Activated T-helper 1 cell treated with anti-CD3 and anti-CD28 coated beads, Interleukin-12 subunit alpha, Interleukin-12 subunit beta, Interleukin-2, Interleukin-4 antibody, amounts not matched to agents 30 ng/mL and 10 ng/mL and 1 ng/mL, durations not matched to agents 14 hours and 24 hours and 36 hours (primary cell): ENCODE results near the gene UCKL1. TPM values are rescaled to one million over a fixed set of nuclear protein-coding genes. Genes with fewer than 3 reads are reported as not detected.
"Not testable (repeated sequence)": the region's sequence is repeated elsewhere in the genome, so short reads cannot be mapped to it uniquely, and the experiment has no call there.

Experiments used
- DNase-seq: peaks from one replicate; pipeline ENCODE4 v3.0.0; 2021; ENCODE audit warnings: low spot score
- H3K27ac Mint-ChIP-seq: one replicate; pipeline ENCODE4 v1.8.0; 2021; ENCODE audit warnings: mild to moderate bottlenecking, mixed read lengths
- H3K27me3 Mint-ChIP-seq: one replicate; pipeline ENCODE4 v1.8.0; 2022; ENCODE audit warnings: mild to moderate bottlenecking, moderate library complexity, mixed read lengths; ENCODE audit not compliant: insufficient read depth
- H3K36me3 Mint-ChIP-seq: one replicate; pipeline ENCODE4 v1.8.0; 2021; ENCODE audit warnings: low read depth, mixed read lengths
- H3K4me1 Mint-ChIP-seq: one replicate; pipeline ENCODE4 v1.8.0; 2021; ENCODE audit warnings: low read depth, mixed read lengths
- H3K4me3 Mint-ChIP-seq: one replicate; pipeline ENCODE4 v1.8.0; 2021; ENCODE audit warnings: mild to moderate bottlenecking, moderate library complexity, mixed read lengths
- H3K9me3 Mint-ChIP-seq: one replicate; pipeline ENCODE4 v1.8.0; 2021; ENCODE audit warnings: mixed read lengths
- intact Hi-C: fragments of 100-400 bp; cut with micrococcal nuclease; formaldehyde crosslinking; loops from one replicate; pipeline ENCODE4 v1.15.1; 2024
- total RNA-seq: library from RNA; stranded (reverse); gene quantifications from 2 replicates; pipeline ENCODE4 v1.2.3, GENCODE V29; 2022

UCKL1 gene
- total RNA-seq, 1 donor from 2014 or later: 49.3 TPM

DNA sequence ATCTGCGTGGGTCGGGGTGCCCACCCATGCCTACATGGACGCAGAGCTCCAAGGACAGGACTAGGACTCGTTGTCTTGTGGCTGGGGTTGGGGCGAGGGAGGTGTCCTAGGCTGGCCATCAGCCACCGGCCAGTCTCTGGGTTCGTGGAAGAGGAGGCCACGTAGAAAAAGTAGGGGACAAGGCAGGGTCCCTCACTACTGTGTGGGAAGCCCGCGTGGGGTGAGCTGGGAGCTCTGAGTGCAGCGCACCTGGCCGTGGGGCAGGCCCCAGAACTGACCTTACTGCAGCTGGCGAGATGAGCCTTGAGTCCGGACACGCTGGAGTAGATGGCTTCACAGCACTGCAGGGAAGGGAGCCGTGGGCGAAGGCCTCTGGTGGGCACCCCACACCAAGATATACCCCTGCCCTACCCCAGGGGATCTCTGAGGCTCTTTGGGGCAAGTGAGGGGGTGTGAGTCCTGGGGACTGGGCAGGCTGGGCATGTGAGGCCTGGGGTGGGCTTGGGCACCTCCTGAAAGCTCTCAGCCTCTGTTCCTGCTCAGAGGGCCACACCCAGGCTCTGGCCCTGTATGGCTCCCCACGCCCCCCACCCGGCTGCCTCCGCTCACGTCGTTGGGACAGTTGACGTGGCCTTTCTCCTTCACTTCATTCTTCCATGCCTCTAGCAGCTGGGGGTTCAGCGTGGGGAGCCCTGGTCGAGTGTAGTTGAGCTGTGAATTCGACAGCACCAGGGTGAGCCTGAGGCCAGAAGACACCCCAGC is 5.6 kb upstream of the UCKL1 start:
- H3K4me3 Mint-ChIP-seq: no peak overlapping the region
- H3K36me3 Mint-ChIP-seq: peaks cover 17% of the 10 kb centered on the region
- intact Hi-C loops: no loop called here
- H3K4me1 Mint-ChIP-seq: peaks cover 11% of the 10 kb centered on the region
- no peak overlapping the region for H3K27ac Mint-ChIP-seq
- H3K9me3 Mint-ChIP-seq: no peaks in the 10 kb centered on the region
- DNase-seq: no peak
- H3K27me3 Mint-ChIP-seq: no peaks in the 10 kb centered on the region

DNA sequence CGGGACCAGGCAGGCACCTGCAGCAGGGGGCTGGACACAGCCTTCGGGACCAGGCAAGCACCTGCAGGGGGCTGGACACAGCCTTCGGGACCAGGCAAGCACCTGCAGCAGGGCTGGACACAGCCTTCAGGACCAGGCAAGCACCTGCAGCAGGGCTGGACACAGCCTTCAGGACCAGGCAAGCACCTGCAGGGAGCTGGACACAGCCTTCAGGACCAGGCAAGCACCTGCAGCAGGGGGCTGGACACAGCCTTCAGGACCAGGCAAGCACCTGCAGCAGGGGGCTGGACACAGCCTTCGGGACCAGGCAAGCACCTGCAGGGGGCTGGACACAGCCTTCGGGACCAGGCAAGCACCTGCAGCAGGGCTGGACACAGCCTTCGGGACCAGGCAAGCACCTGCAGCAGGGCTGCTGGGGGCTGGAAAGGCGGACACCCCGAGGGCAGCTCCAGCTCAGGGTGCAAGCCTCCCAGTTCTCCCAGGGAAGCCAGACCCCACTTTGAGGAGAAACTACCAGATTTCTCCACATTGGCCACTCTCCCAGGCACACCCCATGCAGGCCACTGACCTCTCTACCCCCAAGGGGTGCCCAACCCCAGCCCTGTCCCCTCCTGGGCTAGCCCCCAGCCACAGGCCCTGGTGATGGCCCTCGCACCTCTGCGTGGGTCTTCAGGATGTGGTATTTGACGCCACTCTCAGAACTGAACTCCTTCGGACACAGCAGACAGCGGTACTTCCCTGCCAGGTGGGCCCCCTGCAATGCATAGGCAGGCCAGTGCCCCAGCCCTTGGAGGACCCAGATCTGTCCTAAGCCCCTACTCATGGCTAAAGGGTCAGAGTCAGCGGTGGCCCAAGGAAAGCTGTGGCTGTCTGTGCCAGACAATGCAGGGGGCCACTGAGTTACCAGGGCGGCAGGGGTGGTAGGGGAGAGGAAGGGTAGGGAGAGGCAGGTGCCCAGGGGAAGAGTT is 4.7 kb upstream of the UCKL1 start:
- DNase-seq, H3K4me3 Mint-ChIP-seq, H3K27ac Mint-ChIP-seq, intact Hi-C loops, H3K36me3 Mint-ChIP-seq, H3K27me3 Mint-ChIP-seq, H3K9me3 Mint-ChIP-seq: not testable (repeated sequence)
- peaks cover 11% of the 10 kb centered on the region for H3K4me1 Mint-ChIP-seq

- intact Hi-C loops: loop anchor here (5.0 kb wide), 1 partner anchor 332 kb away; the partner anchor contains the start of gene GMEB2
- no peak for DNase-seq
- peaks cover 11% of the 10 kb centered on the region for H3K4me1 Mint-ChIP-seq
- H3K9me3 Mint-ChIP-seq: no peaks in the 10 kb centered on the region
- H3K36me3 Mint-ChIP-seq: peaks cover 7% of the 10 kb centered on the region
- no peak overlapping the region for H3K4me3 Mint-ChIP-seq
- no peaks in the 10 kb centered on the region for H3K27me3 Mint-ChIP-seq
- no peak overlapping the region for H3K27ac Mint-ChIP-seq
Measured at GRCh38 chr20:63959699-63960075, 3.5 kb upstream of the UCKL1 start.

GRCh38 chr20:63958964-63959698 is 2.9 kb upstream of the UCKL1 start:
- DNase-seq: no peak
- peaks cover 10% of the 10 kb centered on the region for H3K36me3 Mint-ChIP-seq
- H3K27ac Mint-ChIP-seq: no peak overlapping the region
- H3K4me3 Mint-ChIP-seq: no peak overlapping the region
- no peaks in the 10 kb centered on the region for H3K27me3 Mint-ChIP-seq
- H3K4me1 Mint-ChIP-seq: peaks cover 16% of the 10 kb centered on the region
- H3K9me3 Mint-ChIP-seq: no peaks in the 10 kb centered on the region
- intact Hi-C loops: loop anchor here (5.0 kb wide), 1 partner anchor 332 kb away; the partner anchor contains the start of gene GMEB2

- intact Hi-C loops: loop anchor here (5.0 kb wide), 1 partner anchor 331 kb away; the partner anchor contains the start of gene GMEB2
Measured at GRCh38 chr20:63958471-63958870, 2.3 kb upstream of the UCKL1 start.

GRCh38 chr20:63957690-63958441 is 1.6 kb upstream of the UCKL1 start:
- Mint-ChIP-seq H3K27me3 (no peaks in the 10 kb centered on the region), H3K27ac (peak overlapping the region; percentile 82), H3K36me3 (peaks cover 10% of the 10 kb centered on the region), H3K4me1 (peaks cover 19% of the 10 kb centered on the region), H3K9me3 (no peaks in the 10 kb centered on the region), H3K4me3 (peak overlapping the region; percentile 74)
- intact Hi-C loops: loop anchor here (1.0 to 5.0 kb wide), 2 partner anchors 11 to 331 kb away; partner anchors contain the start of genes GMEB2 and ZNF512B
- DNase-seq: no peak

More at GRCh38 chr20:63958471-63958870, 2.3 kb upstream of the UCKL1 start:
- Mint-ChIP-seq H3K27me3 (no peaks in the 10 kb centered on the region), H3K27ac (peak overlapping the region; percentile 82), H3K4me3 (no peak overlapping the region), H3K4me1 (peaks cover 19% of the 10 kb centered on the region), H3K9me3 (no peaks in the 10 kb centered on the region), H3K36me3 (peaks cover 11% of the 10 kb centered on the region)
- DNase-seq: no peak

- intact Hi-C loops: loop anchor here (1.0 to 5.0 kb wide), 2 partner anchors 12 to 330 kb away; partner anchors contain the start of genes GMEB2 and ZNF512B
- H3K4me3 Mint-ChIP-seq: peak overlapping the region; percentile 74
- H3K4me1 Mint-ChIP-seq: peaks cover 19% of the 10 kb centered on the region
- H3K9me3 Mint-ChIP-seq: no peaks in the 10 kb centered on the region
- peak; percentile 63 for DNase-seq
- no peaks in the 10 kb centered on the region for H3K27me3 Mint-ChIP-seq
- peak overlapping the region; percentile 93 for H3K27ac Mint-ChIP-seq
- peaks cover 8% of the 10 kb centered on the region for H3K36me3 Mint-ChIP-seq
Measured at GRCh38 chr20:63957004-63957689, 931 bp upstream of the UCKL1 start.

DNA sequence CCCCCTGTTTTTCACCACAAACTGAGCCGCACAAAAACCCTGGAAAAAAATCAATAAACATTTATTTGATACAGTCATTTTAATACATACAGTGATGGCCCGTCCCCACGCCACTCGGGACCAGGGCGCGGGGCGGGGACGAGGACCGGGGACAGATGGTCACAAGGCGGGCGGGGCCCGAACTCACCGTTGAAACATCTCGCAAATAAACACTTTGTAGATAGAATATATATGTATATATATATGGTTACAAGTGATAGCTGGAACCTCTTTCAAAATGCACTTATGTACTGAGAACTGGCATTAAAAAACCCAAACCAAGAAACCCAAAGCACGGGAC is 418 bp upstream of the UCKL1 start:
- H3K27me3 Mint-ChIP-seq: no peaks in the 10 kb centered on the region
- no peaks in the 10 kb centered on the region for H3K9me3 Mint-ChIP-seq
- intact Hi-C loops: loop anchor here (1.0 to 5.0 kb wide), 9 partner anchors 13 to 419 kb away; partner anchors contain the start of genes ARFRP1, DNAJC5, GMEB2 and PRPF6
- H3K4me1 Mint-ChIP-seq: peaks cover 19% of the 10 kb centered on the region
- peaks cover 7% of the 10 kb centered on the region for H3K36me3 Mint-ChIP-seq
- H3K4me3 Mint-ChIP-seq: peak overlapping the region; percentile 79
- DNase-seq: no peak
- peak overlapping the region; percentile 80 for H3K27ac Mint-ChIP-seq

DNA sequence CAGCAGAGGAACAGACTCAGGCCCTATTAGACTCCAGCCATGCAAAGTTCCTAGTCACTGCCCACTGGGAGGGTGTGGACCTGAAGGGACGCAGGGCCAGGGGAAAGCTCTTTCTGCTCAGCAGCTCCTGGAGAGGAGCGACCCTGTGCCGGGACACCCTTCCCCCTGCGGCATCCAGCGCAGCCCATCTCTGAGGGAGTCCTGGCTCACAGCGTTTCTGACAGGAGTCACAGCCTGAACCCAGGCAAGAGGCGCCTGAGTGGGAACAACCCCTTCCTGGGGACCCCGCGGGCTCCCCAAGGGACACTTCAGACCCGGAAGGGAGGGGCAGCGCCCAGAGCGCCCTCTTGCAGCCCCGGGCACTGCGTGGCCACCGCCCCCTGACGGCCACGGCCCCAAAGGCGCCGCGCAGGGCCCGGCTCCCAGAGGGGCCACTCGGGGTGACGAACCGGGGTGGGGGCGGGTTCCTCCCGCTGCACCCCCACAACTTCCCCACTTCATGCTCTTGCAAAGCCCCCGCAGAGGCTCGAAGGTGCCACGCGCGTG is 862 bp downstream of the UCKL1 start:
- Mint-ChIP-seq H3K4me3 (peak overlapping the region; percentile 84), H3K4me1 (peaks cover 19% of the 10 kb centered on the region), H3K27ac (no peak overlapping the region), H3K27me3 (no peaks in the 10 kb centered on the region), H3K36me3 (peaks cover 4% of the 10 kb centered on the region), H3K9me3 (no peaks in the 10 kb centered on the region)
- intact Hi-C loops: loop anchor here (1.0 to 5.0 kb wide), 2 partner anchors 46 to 328 kb away; partner anchors contain the start of gene GMEB2
- DNase-seq: no peak

DNA sequence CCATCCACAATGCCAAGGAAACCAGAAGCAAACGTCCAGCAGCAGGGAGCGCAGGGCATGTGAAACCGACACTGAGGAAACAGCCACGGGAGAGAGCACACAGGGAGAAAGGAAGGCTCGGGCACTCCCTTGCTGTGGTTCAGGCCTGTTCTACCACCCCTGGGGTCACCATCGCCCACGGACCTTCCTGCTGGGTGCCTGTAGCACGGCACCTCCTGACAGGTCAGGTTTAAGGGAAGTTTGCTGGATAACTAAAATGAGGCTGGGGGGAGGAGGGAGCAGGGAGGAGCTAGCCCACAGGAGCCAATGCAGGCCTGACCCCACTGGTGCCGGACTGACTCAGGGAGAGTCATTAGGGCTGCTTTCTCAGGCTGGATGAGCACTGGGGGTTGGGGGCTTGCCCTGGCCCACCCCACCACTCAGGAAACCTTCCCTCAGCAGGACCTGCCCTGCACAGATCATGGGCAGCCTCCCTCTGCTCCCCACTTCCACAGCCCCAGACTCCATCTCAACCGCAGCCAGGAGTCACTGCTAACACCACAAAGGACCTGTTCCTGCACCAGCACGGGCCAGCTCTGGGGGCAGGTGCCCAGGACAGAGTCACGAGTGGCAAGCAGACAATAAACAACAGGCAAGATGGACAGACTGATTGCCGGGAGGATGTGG is 2.3 kb downstream of the UCKL1 start:
- Mint-ChIP-seq H3K36me3 (peaks cover 5% of the 10 kb centered on the region), H3K4me3 (peak overlapping the region; percentile 84), H3K27ac (peak overlapping the region; percentile 71), H3K4me1 (peaks cover 24% of the 10 kb centered on the region), H3K27me3 (no peaks in the 10 kb centered on the region), H3K9me3 (no peaks in the 10 kb centered on the region)
- intact Hi-C loops: no loop called here
- no peak for DNase-seq

GRCh38 chr20:63952769-63953168 is 3.4 kb downstream of the UCKL1 start:
- no peak overlapping the region for H3K27ac Mint-ChIP-seq
- intact Hi-C loops: no loop called here
- DNase-seq: no peak
- H3K9me3 Mint-ChIP-seq: no peaks in the 10 kb centered on the region
- peaks cover 8% of the 10 kb centered on the region for H3K36me3 Mint-ChIP-seq
- no peaks in the 10 kb centered on the region for H3K27me3 Mint-ChIP-seq
- H3K4me3 Mint-ChIP-seq: no peak overlapping the region
- peaks cover 32% of the 10 kb centered on the region for H3K4me1 Mint-ChIP-seq
